Neural cell (in vitro differentiated cells): Measurements from ENCODE around the gene PCIF1. TPM values are rescaled to one million over a fixed set of nuclear protein-coding genes. Genes with fewer than 3 reads are reported as not detected.
A peak's percentile ranks its signal among the peaks of the same experiment; 100 is the strongest.

Experiments used
- H2AFZ ChIP-seq: fragments of 200-600, 300-800 bp; sonication (generic), shearing (Covaris generic); 2 replicates; pipeline ENCODE4 v1.6.0; 2014; ENCODE audit warnings: low read depth, mild to moderate bottlenecking, antibody characterized with exemption, low read length, moderate library complexity
- H3F3A ChIP-seq: fragments of 200-600 bp; shearing (Covaris generic); 2 replicates; pipeline ENCODE4 v1.6.1; 2016; ENCODE audit warnings: mild to moderate bottlenecking, moderate library complexity, mixed read lengths, antibody characterized with exemption, low read length; ENCODE audit not compliant: insufficient read depth, poor library complexity, severe bottlenecking
- H3K27ac ChIP-seq: fragments of 200-600, 300-800 bp; sonication (generic), shearing (Covaris generic); 2 replicates; pipeline ENCODE4 v1.5.1; 2014; ENCODE audit warnings: mild to moderate bottlenecking, low read length, moderate library complexity
- H3K27me3 ChIP-seq: fragments of 300-800, 200-600 bp; sonication (generic), shearing (Covaris generic); 2 replicates; pipeline ENCODE4 v1.6.0; 2014; ENCODE audit warnings: mild to moderate bottlenecking, low read depth, low read length, moderate library complexity; ENCODE audit not compliant: insufficient read depth
- H3K36me3 ChIP-seq: fragments of 300-800, 200-600 bp; sonication (generic), shearing (Covaris generic); 2 replicates; pipeline ENCODE4 v1.5.1; 2014; ENCODE audit warnings: mild to moderate bottlenecking, antibody characterized with exemption, low read length, moderate library complexity; ENCODE audit not compliant: insufficient read depth
- H3K4me2 ChIP-seq: fragments of 300-800, 200-600 bp; sonication (generic), shearing (Covaris generic); 2 replicates; pipeline ENCODE4 v1.6.0; 2014; ENCODE audit warnings: mild to moderate bottlenecking, low read length
- H3K4me3 ChIP-seq: fragments of 300-800, 200-600 bp; sonication (generic), shearing (Covaris generic); 2 replicates; pipeline ENCODE4 v1.5.1; 2014; ENCODE audit warnings: mild to moderate bottlenecking, low read length, moderate library complexity
- H3K79me2 ChIP-seq: fragments of 200-600 bp; shearing (Covaris generic); replicated peaks from 2 replicates; pipeline ENCODE4 v1.6.0; 2014; ENCODE audit warnings: mild to moderate bottlenecking, low read length, moderate library complexity; ENCODE audit not compliant: insufficient read depth
- H3K9ac ChIP-seq: fragments of 300-800, 200-600 bp; sonication (generic), shearing (Covaris generic); 2 replicates; pipeline ENCODE4 v1.6.1; 2016; ENCODE audit warnings: mild to moderate bottlenecking, low read length, mixed read lengths
- H3K9me2 ChIP-seq: fragments of 200-600 bp; shearing (Covaris generic); 2 replicates; pipeline ENCODE4 v1.6.1; 2016; ENCODE audit warnings: mild to moderate bottlenecking, low read length, mixed read lengths; ENCODE audit not compliant: insufficient read depth
- H3K9me3 ChIP-seq: fragments of 200-600, 300-800 bp; sonication (generic), shearing (Covaris generic); 2 replicates; pipeline ENCODE4 v1.6.1; 2016; ENCODE audit warnings: mild to moderate bottlenecking, mixed run types, low read length, moderate library complexity, mixed read lengths
- H4K20me1 ChIP-seq: fragments of 200-600 bp; shearing (Covaris generic); 2 replicates; pipeline ENCODE4 v1.6.1; 2016; ENCODE audit warnings: mild to moderate bottlenecking, mixed run types; ENCODE audit not compliant: insufficient read depth
- CTCF ChIP-seq: fragments of 450-650 bp; IDR thresholded peaks from 2 replicates; pipeline ENCODE4 v1.5.1; 2014; ENCODE audit warnings: antibody characterized with exemption, mild to moderate bottlenecking, moderate library complexity; ENCODE audit not compliant: poor library complexity, severe bottlenecking
- EP300 ChIP-seq: fragments of 450-650 bp; conservative IDR thresholded peaks from 2 replicates; pipeline ENCODE4 v1.6.1; 2014; ENCODE audit warnings: antibody characterized with exemption, mild to moderate bottlenecking, moderate library complexity; ENCODE audit not compliant: poor library complexity, severe bottlenecking
- EZH2 ChIP-seq: fragments of 200-600, 300-800 bp; shearing (Covaris generic), sonication (generic); IDR thresholded peaks from 2 replicates; pipeline ENCODE4 v1.6.1; 2014; ENCODE audit warnings: antibody characterized with exemption, low read length, borderline replicate concordance, mild to moderate bottlenecking; ENCODE audit not compliant: insufficient read depth, poor library complexity, severe bottlenecking
- MXI1 ChIP-seq: fragments of 450-650 bp; conservative IDR thresholded peaks from 2 replicates; pipeline ENCODE4 v1.6.1; 2014; ENCODE audit warnings: antibody characterized with exemption, mild to moderate bottlenecking; ENCODE audit not compliant: poor library complexity, severe bottlenecking
- POLR2AphosphoS5 ChIP-seq: IDR thresholded peaks from 2 replicates; pipeline ENCODE4 v1.6.1; 2012
- RAD21 ChIP-seq: fragments of 450-650 bp; conservative IDR thresholded peaks from 2 replicates; pipeline ENCODE4 v1.6.1; 2014; ENCODE audit warnings: antibody characterized with exemption, mild to moderate bottlenecking, moderate library complexity
- REST ChIP-seq: IDR thresholded peaks from 2 replicates; pipeline ENCODE4 v1.6.1; 2012; ENCODE audit warnings: borderline replicate concordance
- SMC3 ChIP-seq: fragments of 450-650 bp; conservative IDR thresholded peaks from 2 replicates; pipeline ENCODE4 v1.6.1; 2014; ENCODE audit warnings: antibody characterized with exemption, mild to moderate bottlenecking, moderate library complexity; ENCODE audit not compliant: poor library complexity
- TAF1 ChIP-seq: IDR thresholded peaks from 2 replicates; pipeline ENCODE4 v1.6.1; 2012; ENCODE audit warnings: low read depth
- polyA plus RNA-seq: library from polyadenylated mRNA; depleted of rRNA; stranded (reverse); fragments of >200 nt; gene quantifications from 2 replicates; pipeline ENCODE4 v1.2.3, GENCODE V29; 2014

The PCIF1 gene
- polyA plus RNA-seq, 1 donor from 2014 or later, result 28.3 TPM

- Histone ChIP-seq H2AFZ (no peak overlapping the region), H3K27ac (peak overlapping the region; percentile 100), H3F3A (no peaks in the 10 kb centered on the region), H4K20me1 (no peaks in the 10 kb centered on the region), H3K9me3 (no peaks in the 10 kb centered on the region), H3K27me3 (no peaks in the 10 kb centered on the region), H3K9me2 (no peaks in the 10 kb centered on the region), H3K79me2 (no peaks in the 10 kb centered on the region), H3K36me3 (no peaks in the 10 kb centered on the region), H3K4me2 (peak overlapping the region; percentile 40), H3K9ac (peak overlapping the region; percentile 99), H3K4me3 (peak overlapping the region; percentile 97)
- TF ChIP-seq RAD21, result no peak
- TF ChIP-seq EZH2, result no peak
- no peak for TF ChIP-seq EP300
- no peak for TF ChIP-seq CTCF
- no peak for TF ChIP-seq MXI1
Observed at GRCh38 chr20:45970646-45971424, 36.4 kb downstream of the PCIF1 start.

GRCh38 chr20:45971425-45971674 is 36.9 kb downstream of the PCIF1 start:
- H3K79me2 ChIP-seq, result no peaks in the 10 kb centered on the region
- no peaks in the 10 kb centered on the region for H3K36me3 ChIP-seq
- H3K9me3 ChIP-seq, result no peaks in the 10 kb centered on the region
- no peak for TF ChIP-seq CTCF
- no peak for TF ChIP-seq EP300
- no peak for TF ChIP-seq EZH2
- no peak for TF ChIP-seq TAF1
- TF ChIP-seq SMC3, result no peak
- no peak for TF ChIP-seq MXI1
- no peak for TF ChIP-seq POLR2AphosphoS5
- no peak for TF ChIP-seq REST
- TF ChIP-seq RAD21, result no peak
- H3K4me3 ChIP-seq, result peak overlapping the region; percentile 97
- H3K27me3 ChIP-seq, result no peaks in the 10 kb centered on the region
- H4K20me1 ChIP-seq, result no peaks in the 10 kb centered on the region
- H2AFZ ChIP-seq, result peak overlapping the region; percentile 58
- H3F3A ChIP-seq, result no peaks in the 10 kb centered on the region
- H3K27ac ChIP-seq, result peak overlapping the region; percentile 100
- peak overlapping the region; percentile 99 for H3K9ac ChIP-seq
- H3K4me2 ChIP-seq, result peak overlapping the region; percentile 40
- no peaks in the 10 kb centered on the region for H3K9me2 ChIP-seq
